HCT116 (cell line): Measurements from ENCODE around the gene PAPPA2.

Experiments used
- CEBPB ChIP-seq: IDR thresholded peaks from 2 replicates; pipeline ENCODE4 v1.6.1; 2012; ENCODE audit warnings: low read depth
- CTCF ChIP-seq, 3 experiments: fragments of 200-600 bp in 1 of 3; sonication (generic) in 1 of 3; IDR thresholded peaks in 2 of 3; conservative IDR thresholded peaks in 1 of 3; 2 replicates each; pipeline ENCODE4 v1.5.1; 2012 to 2017; ENCODE audit warnings: low read depth in 2 of 3, low read length in 2 of 3, antibody characterized with exemption in 1 of 3, borderline replicate concordance in 1 of 3, control low read depth in 1 of 3, mild to moderate bottlenecking in 1 of 3, mixed read lengths in 1 of 3, mixed run types in 1 of 3, moderate library complexity in 1 of 3; ENCODE audit not compliant: insufficient read depth in 1 of 3

GRCh38 chr1:176576670-176577069 is 113.7 kb downstream of the PAPPA2 start:
- TF ChIP-seq CEBPB (no peak), CTCF (IDR thresholded peaks at IDR 0.05 in 2 of 3, conservative IDR thresholded peaks at IDR 0.05 in 1 of 3; ENCODE audit: borderline replicate concordance in 1 of 3, insufficient read depth in 1 of 3, low read depth in 2 of 3, low read length in 2 of 3) (no peak)
